NOMO-1 treated with dmso at 0.1 percent for 144 hours (cell line): Measurements from ENCODE around the gene GALNT9.
"Not testable (repeated sequence)": the region's sequence is repeated elsewhere in the genome, so short reads cannot be mapped to it uniquely, and the experiment has no call there.

Experiments
- DNase-seq: peaks from one replicate; lab custom pipeline; 2025; ENCODE audit not compliant: unreplicated experiment; lab: John Stamatoyannopoulos, UW

GALNT9 gene

DNA sequence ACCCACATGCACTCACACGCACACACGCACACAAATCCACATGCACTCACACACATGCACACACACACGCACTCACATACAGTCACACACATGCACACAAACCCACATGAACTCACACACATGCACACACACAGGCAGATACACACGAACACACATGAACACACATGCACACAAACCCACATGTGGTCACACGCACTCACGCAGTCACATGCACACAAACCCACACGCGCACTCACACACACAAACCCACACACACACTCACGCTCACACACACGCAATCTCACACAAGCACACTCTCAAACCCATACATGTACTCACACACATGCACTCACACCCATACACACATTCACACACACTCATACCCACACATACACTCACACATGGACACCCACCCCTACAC lies 61.5 kb downstream of the GALNT9 start:
- DNase-seq: no peak

DNA sequence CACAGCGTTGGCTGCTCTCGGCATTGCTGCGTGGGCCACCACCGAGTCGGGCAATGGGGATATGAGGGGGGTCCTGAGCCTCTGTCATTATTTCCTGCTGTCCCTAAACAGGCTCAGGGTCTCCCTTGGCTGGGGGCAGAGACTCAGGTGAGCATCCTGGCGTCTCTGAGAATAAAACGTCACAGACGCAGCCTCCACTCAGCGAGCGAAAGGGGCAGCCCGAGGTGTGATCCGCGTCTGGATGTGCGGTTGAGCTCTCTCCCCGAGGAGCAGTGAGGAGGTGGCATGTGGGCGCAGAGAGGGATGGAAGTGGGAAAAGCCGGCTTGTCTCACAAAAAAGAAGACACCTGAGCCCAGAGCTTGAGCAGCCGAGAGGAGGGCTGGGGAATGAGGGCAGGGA lies 62.6 kb downstream of the GALNT9 start:
- no peak for DNase-seq

- no peak for DNase-seq
Measured at GRCh38 chr12:132266370-132266769, 63.0 kb downstream of the GALNT9 start.

DNA sequence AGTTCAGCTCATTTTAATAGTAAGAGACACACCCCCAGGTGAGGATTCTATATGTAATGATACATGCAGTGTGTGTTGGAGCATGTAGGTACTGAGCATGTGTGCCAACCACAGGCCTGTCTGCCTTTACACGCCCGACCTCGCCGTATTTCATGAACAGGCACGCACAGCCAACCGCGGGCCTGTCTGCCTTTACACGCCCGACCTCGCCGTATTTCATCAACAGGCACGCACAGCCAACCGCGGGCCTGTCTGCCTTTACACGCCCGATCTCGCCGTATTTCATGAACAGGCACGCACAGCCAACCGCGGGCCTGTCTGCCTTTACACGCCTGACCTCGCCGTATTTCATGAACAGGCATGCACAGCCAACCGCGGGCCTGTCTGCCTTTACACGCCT lies 63.6 kb downstream of the GALNT9 start:
- not testable (repeated sequence) for DNase-seq

DNA sequence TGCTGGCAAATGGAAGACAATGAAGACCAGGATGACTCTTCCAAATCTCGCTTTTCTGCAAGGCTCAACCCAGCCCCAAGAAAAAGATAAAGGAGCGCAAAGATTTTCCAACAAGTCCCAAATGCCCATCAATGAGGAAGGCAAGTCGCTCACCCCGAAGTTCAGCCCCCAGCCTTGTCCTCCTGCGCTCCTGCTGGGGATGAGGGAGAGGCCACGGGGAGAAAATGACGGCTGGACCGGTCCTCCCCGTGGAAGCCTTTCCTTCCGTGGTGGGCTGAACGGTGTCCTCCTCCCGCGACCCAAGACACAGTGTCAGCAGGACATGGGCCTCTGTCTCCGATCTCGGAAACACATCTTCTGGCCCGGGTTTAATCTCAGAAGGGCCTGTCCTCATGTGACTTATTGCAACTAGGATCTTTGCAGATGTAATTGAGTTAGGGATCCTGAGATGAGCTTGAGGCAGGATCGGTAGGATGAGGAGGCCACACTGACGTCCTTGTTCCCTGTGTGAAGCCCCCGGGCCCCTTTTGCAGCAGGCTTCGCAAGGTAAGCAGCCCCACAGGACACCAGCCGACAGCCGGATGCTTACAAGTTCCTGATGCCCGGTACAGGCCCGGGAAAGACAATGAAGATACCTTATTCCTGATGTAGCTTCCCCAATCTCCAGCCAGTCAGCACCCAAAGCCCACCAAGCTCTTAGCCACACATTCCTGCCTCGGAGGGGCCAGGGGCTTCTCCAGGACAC lies 64.2 kb downstream of the GALNT9 start:
- DNase-seq: no peak

DNA sequence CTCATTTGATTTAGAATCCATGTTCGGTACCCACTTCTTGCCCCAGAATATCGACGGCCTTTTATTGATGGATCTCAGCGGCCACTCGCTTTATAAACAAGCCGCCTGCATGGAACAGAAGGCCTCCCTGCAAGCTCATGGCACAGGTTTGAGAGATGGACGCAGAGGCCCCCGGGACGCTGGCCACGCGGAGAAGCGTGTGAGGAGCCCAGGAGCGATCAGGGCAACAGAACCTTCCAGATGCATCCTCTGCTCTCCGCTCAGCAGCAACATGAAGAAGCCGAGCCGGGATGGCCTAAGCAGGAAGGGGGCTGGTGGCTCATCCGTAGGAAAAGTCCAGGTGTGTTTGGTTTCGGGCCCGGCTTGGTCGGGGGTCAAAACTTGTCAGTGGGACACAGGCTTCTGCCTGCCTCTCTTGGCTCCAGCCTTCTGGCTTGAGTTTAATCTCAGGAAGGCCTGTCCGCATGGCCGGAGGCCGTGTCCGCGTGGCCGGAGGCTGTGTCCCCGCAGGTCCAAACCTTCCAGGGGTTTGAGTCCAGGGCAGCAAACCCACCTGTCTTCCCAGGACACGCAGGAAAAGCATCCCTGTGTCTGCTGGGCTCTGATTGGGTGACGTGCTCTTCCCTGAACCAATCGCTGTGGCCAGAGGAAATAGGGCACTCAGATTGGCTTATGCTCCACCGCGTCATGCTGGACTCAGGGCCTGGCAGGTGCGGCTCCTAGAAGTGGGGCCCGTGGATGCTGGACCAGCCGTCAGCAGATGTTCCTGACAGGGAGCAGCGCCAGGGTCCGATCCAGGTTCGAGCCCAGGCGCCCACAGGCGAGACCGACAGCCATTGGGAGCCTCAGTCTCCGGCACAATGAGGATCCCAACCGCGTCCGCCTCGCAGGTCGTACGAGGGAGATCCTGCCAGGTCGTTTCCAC lies 65.0 kb downstream of the GALNT9 start:
- no peak for DNase-seq

- DNase-seq: no peak
Measured at GRCh38 chr12:132263451-132264049, 65.8 kb downstream of the GALNT9 start.

- DNase-seq: no peak
Measured at GRCh38 chr12:132263061-132263360, 66.4 kb downstream of the GALNT9 start.

DNA sequence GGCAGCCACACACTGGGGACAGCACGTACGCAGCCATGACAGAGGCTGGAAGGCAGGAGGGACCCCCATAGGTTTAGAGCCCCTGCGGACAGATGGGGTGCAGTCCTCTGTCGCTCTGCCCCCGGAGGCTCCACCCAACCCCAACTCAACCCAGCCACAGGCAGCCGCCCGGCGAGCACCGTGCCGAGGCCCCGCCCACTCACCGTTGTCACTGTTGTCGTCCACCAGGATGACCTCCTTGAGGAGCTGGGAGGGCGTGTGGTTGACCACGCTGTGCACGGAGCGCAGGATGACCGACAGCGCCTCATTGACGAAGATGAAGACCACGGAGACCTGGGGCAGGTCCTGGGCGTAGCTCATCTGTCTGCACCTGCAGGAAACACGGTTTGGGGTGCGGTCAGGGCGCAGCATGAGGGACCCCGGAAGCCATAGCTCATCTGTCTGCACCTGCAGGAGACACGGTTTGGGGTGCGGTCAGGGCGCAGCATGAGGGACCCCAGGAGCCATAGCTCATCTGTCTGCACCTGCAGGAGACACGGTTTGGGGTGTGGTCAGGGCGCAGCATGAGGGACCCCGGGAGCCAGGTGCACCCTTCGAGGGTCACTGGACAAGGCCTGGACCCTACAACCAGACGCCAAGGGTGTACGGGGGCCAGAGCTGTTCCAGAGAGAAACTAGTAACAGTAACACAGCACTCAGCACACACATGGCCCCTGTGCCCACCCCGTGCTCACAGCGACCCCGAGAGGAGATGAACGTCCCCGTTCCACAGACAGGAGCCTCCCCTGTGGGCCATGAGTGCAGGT lies 66.9 kb downstream of the GALNT9 start:
- DNase-seq: no peak

- no peak for DNase-seq
Measured at GRCh38 chr12:132261328-132262138, 67.9 kb downstream of the GALNT9 start.

- no peak for DNase-seq
Measured at GRCh38 chr12:132260721-132261120, 68.7 kb downstream of the GALNT9 start.

- no peak for DNase-seq
Measured at GRCh38 chr12:132259872-132260695, 69.3 kb downstream of the GALNT9 start.

DNA sequence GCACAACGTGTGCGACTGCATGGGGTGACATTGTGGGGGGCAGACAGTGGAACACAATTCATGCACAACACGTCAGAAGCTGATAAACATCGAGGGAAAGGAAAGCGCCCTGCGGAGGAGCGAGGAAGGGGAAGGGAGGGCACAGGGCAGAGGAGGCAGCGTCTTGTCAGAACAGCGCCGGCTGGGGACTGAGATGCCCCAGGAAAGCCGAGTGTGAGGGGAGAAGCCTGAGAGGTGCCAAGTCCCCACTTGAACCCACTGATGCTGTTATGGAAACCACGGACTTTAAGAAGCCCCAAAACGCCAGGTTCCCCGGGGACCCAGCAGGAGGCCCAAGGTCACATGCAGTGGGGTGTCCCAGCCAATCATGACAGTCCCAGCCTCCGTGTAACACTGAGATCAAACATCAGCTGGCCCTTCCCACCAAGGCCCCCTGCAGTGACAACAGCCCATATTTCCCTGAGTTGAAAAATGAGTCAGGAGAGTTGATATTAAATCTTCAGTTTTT lies 70.0 kb downstream of the GALNT9 start:
- no peak for DNase-seq

GRCh38 chr12:132258543-132258942 lies 70.8 kb downstream of the GALNT9 start:
- DNase-seq: no peak

- DNase-seq: no peak
Measured at GRCh38 chr12:132257955-132258490, 71.4 kb downstream of the GALNT9 start.

- DNase-seq: no peak
Measured at GRCh38 chr12:132257206-132257954, 72.0 kb downstream of the GALNT9 start.

DNA sequence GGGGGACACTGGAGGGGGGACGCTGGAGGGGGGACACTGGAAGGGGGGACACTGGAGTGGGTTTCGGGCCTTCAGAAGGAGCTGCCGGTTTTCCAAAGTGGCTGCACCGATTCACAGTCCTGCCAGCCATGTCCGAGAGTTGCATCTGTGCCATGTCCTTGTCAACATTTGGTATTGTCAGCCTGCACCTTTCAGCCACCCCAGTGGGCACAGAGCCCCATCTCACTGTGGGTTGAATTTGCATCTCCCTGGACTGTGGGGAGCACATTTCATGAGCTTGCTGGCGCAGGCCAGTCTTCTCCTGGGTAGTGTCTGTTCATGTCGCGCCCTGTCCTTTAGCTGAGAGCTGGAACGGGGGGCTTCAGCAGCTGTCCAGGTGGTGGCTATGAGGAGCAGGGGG lies 72.7 kb downstream of the GALNT9 start:
- DNase-seq: no peak

DNA sequence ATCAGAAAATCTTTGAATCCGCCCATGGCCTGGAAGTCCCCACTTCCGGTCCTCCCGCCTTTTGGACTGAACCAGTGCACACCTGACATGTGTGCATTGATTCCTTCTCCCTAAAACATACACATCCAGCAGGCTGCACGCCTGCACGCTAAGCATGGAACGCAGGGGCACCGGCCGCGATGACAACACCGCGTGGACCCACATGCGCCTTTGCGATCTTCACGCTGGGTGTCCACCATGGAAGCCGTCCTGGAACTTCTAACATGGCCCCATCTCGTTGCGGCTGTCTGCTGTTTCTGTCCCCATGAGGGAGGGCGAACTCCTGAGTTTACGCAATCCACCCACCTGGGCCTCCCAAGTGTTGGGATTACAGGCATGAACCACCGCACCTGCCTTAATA lies 73.7 kb downstream of the GALNT9 start:
- no peak for DNase-seq
